ENCODE data around the gene OR51I2. TPM values are rescaled to one million over a fixed set of nuclear protein-coding genes. Genes with fewer than 3 reads are reported as not detected.

Gene OR51I2
- total RNA-seq, 1 donor: not detected

GRCh38 chr11:5500393-5500801 is 51.3 kb downstream of the OR51I2 start:
- TF ChIP-seq, protein P1, sequence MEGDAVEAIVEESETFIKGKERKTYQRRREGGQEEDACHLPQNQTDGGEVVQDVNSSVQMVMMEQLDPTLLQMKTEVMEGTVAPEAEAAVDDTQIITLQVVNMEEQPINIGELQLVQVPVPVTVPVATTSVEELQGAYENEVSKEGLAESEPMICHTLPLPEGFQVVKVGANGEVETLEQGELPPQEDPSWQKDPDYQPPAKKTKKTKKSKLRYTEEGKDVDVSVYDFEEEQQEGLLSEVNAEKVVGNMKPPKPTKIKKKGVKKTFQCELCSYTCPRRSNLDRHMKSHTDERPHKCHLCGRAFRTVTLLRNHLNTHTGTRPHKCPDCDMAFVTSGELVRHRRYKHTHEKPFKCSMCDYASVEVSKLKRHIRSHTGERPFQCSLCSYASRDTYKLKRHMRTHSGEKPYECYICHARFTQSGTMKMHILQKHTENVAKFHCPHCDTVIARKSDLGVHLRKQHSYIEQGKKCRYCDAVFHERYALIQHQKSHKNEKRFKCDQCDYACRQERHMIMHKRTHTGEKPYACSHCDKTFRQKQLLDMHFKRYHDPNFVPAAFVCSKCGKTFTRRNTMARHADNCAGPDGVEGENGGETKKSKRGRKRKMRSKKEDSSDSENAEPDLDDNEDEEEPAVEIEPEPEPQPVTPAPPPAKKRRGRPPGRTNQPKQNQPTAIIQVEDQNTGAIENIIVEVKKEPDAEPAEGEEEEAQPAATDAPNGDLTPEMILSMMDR (IDR thresholded peaks at IDR 0.05; ENCODE audit: insufficient read depth, low read depth, low read length): no peak
- no peak overlapping the region for H3K4me3 ChIP-seq (ENCODE audit: low read depth, low read length)
- DNase-seq (ENCODE audit: low read depth): no peak

DNA sequence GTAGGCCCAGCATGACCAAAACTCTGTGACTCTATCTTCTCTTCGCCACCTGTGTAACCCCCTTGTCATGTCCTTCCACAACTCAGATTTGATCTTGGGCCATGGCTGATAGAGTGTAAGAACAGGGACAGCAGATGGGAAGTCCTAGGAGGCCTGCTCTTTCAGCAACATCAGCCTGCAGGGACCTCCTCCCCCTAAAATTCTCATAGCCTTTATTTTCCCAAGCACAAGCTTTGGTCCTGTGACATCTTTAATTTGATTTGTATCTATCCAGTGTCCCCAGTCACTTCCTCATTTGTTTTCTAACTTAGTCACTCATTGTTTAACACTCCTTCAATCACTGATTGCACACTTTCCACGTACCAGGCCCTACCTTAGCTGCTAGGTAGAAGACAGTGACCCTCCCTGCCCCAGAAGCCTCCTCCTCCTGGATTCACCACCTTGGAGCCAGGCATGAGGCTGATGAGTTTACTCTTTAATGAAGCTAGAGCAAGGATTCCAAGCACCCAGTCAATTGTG is 55.3 kb downstream of the OR51I2 start:
- DNase-seq (ENCODE audit: low read depth): no peak
- no peak overlapping the region for H3K4me3 ChIP-seq (ENCODE audit: low read depth, low read length)
- TF ChIP-seq, protein P1 (IDR thresholded peaks at IDR 0.05; ENCODE audit: insufficient read depth, low read depth, low read length): no peak

- TF ChIP-seq, protein P1 (IDR thresholded peaks at IDR 0.05; ENCODE audit: insufficient read depth, low read depth, low read length): no peak
- no peak overlapping the region for H3K4me3 ChIP-seq (ENCODE audit: low read depth, low read length)
- DNase-seq (ENCODE audit: low read depth): no peak
Measured at GRCh38 chr11:5505363-5506048, 56.4 kb downstream of the OR51I2 start.

Other genes with a start within 250 kb of the OR51I2 start
- gene OR51V1, start 248.6 kb upstream of the OR51I2 start, total RNA-seq: not detected in 2 replicates
- gene HBB, start 222.3 kb upstream of the OR51I2 start, total RNA-seq: not detected in 2 replicates
- gene HBD, start 214.8 kb upstream of the OR51I2 start, total RNA-seq: 0.32 and 0.43 TPM in 2 replicates
- gene HBG1, start 199.5 kb upstream of the OR51I2 start, total RNA-seq: not detected in 2 replicates
- not detected in 2 replicates for gene HBG2, start 194.5 kb upstream of the OR51I2 start, total RNA-seq
- gene HBE1, start 179.4 kb upstream of the OR51I2 start, total RNA-seq: 0.97 and 1.7 TPM in 2 replicates
- 0.43 TPM in 1 of 2 replicates, not detected in the other for gene OR51B4, start 147.4 kb upstream of the OR51I2 start, total RNA-seq
- gene OR51B2, start 125.0 kb upstream of the OR51I2 start, total RNA-seq: not detected in 2 replicates
- gene OR51B5, start 105.8 kb upstream of the OR51I2 start, total RNA-seq: 0.32 and 0.43 TPM in 2 replicates
- gene OR51B6, start 97.8 kb upstream of the OR51I2 start, total RNA-seq: not detected in 2 replicates
- gene OR51M1, start 65.5 kb upstream of the OR51I2 start, total RNA-seq: under 0.01 TPM in 1 of 2 replicates, not detected in the other
- not detected in 2 replicates for gene OR51Q1, start 27.2 kb upstream of the OR51I2 start, total RNA-seq
- gene OR51I1, start 7.8 kb upstream of the OR51I2 start, total RNA-seq: under 0.01 TPM in 1 of 2 replicates, not detected in the other
- gene OR52D1, start 39.4 kb downstream of the OR51I2 start, total RNA-seq: not detected in 2 replicates
- 0.43 TPM in 1 of 2 replicates, not detected in the other for gene UBQLN3, start 60.6 kb downstream of the OR51I2 start, total RNA-seq
- under 0.01 TPM in 2 replicates for gene UBQLNL, start 67.4 kb downstream of the OR51I2 start, total RNA-seq
- gene OR52H1, start 99.2 kb downstream of the OR51I2 start, total RNA-seq: 0.32 and 0.86 TPM in 2 replicates
- gene OR52B6, start 131.6 kb downstream of the OR51I2 start, total RNA-seq: not detected in 2 replicates
- 6.1 and 6.5 TPM in 2 replicates for gene TRIM6, start 147.3 kb downstream of the OR51I2 start, total RNA-seq
- gene TRIM34, start 175.7 kb downstream of the OR51I2 start, total RNA-seq: 7.1 and 10.4 TPM in 2 replicates
- 31.2 and 65.2 TPM in 2 replicates for gene TRIM5, start 235.8 kb downstream of the OR51I2 start, total RNA-seq
- 70.9 and 104 TPM in 2 replicates for gene TRIM22, start 240.5 kb downstream of the OR51I2 start, total RNA-seq